WTC11 (cell line): ENCODE measurements around the gene NRROS.

Experiments
- ESRRA ChIP-seq: sonication (generic); formaldehyde crosslinking; IDR thresholded peaks from 2 replicates; pipeline ENCODE4 v1.8.1; 2022; ENCODE audit warnings: mild to moderate bottlenecking, missing genetic modification reagents, borderline replicate concordance
- FOXJ3 ChIP-seq: sonication (generic); formaldehyde crosslinking; IDR thresholded peaks from 2 replicates; pipeline ENCODE4 v1.9.0; 2021; ENCODE audit warnings: missing genetic modification reagents, mild to moderate bottlenecking, borderline replicate concordance
- NR1H2 ChIP-seq: sonication (generic); formaldehyde crosslinking; IDR thresholded peaks from 2 replicates; pipeline ENCODE4 v1.9.0; 2021; ENCODE audit warnings: mild to moderate bottlenecking, moderate library complexity, missing genetic modification reagents
- TEAD1 ChIP-seq: sonication (generic); formaldehyde crosslinking; IDR thresholded peaks from 2 replicates; pipeline ENCODE4 v1.8.0; 2022; ENCODE audit warnings: mild to moderate bottlenecking, missing genetic modification reagents
- TF ChIP-seq, protein P1 (sequence below): sonication (generic); formaldehyde crosslinking; IDR thresholded peaks from 2 replicates; pipeline ENCODE4 v1.8.1; 2023; ENCODE audit warnings: mild to moderate bottlenecking, missing genetic modification reagents, moderate library complexity
- TF ChIP-seq, protein P2 (sequence below): fragments of 250-450 bp; sonication (Bioruptor Pico); IDR thresholded peaks from 2 replicates; pipeline ENCODE4 v2.1.2; 2022; ENCODE audit warnings: mild to moderate bottlenecking, moderate library complexity
- TF ChIP-seq, protein P3 (sequence below): fragments of 200-600 bp; IDR thresholded peaks from 2 replicates; pipeline ENCODE4 v1.8.0; 2022; ENCODE audit warnings: antibody characterized with exemption
- TF ChIP-seq, protein P4 (sequence below): fragments of 250-450 bp; sonication (Bioruptor Pico); IDR thresholded peaks from 2 replicates; pipeline ENCODE4 v1.9.0; 2021; ENCODE audit warnings: moderate library complexity, mild to moderate bottlenecking, inconsistent platforms, borderline replicate concordance
- TF ChIP-seq, protein P5 (sequence below): sonication (generic); formaldehyde crosslinking; IDR thresholded peaks from 2 replicates; pipeline ENCODE4 v1.8.1; 2022; ENCODE audit warnings: missing genetic modification reagents, borderline replicate concordance
- TF ChIP-seq, protein P6 (sequence below): sonication (generic); formaldehyde crosslinking; IDR thresholded peaks from 2 replicates; pipeline ENCODE4 v1.8.0; 2022; ENCODE audit warnings: missing genetic modification reagents
- TF ChIP-seq, protein P7 (sequence below): sonication (generic); formaldehyde crosslinking; IDR thresholded peaks from 2 replicates; pipeline ENCODE4 v1.8.0; 2023; ENCODE audit warnings: missing genetic modification reagents
- TF ChIP-seq, protein P8 (sequence below): sonication (generic); formaldehyde crosslinking; IDR thresholded peaks from 2 replicates; pipeline ENCODE4 v1.8.1; 2022; ENCODE audit warnings: mild to moderate bottlenecking, missing genetic modification reagents, moderate library complexity, borderline replicate concordance
- TF ChIP-seq, protein P9 (sequence below): sonication (generic); formaldehyde crosslinking; IDR thresholded peaks from 2 replicates; pipeline ENCODE4 v1.8.1; 2023; ENCODE audit warnings: mild to moderate bottlenecking, missing genetic modification reagents, borderline replicate concordance

DNA sequence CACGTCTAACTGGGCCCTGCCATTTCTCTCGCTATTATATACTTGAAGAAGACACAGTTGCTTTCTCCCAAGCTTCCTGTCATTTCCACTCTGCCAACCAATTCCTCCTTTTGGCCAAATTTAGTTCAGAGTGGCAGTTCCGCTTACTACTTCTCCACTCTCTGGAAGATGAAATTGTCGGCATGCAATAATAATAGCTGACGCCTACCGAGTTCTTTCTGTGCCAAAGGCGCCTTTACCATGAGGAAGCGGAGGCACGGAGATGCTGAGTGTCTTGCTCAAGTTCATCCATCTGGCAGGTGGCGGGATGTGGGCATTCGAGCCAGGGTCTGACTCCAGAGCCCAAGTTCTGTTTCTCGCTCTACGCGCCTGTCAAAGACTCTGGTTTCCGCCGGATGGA, 14.6 kb upstream of the NRROS start:
- TF ChIP-seq TEAD1 (no peak), ESRRA (CRISPR knock-in tag) (no peak), NR1H2 (no peak), FOXJ3 (CRISPR knock-in tag) (no peak)
- TF ChIP-seq, protein P1, sequence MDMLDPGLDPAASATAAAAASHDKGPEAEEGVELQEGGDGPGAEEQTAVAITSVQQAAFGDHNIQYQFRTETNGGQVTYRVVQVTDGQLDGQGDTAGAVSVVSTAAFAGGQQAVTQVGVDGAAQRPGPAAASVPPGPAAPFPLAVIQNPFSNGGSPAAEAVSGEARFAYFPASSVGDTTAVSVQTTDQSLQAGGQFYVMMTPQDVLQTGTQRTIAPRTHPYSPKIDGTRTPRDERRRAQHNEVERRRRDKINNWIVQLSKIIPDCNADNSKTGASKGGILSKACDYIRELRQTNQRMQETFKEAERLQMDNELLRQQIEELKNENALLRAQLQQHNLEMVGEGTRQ (CRISPR knock-in tag), result no peak
- TF ChIP-seq, protein P2, sequence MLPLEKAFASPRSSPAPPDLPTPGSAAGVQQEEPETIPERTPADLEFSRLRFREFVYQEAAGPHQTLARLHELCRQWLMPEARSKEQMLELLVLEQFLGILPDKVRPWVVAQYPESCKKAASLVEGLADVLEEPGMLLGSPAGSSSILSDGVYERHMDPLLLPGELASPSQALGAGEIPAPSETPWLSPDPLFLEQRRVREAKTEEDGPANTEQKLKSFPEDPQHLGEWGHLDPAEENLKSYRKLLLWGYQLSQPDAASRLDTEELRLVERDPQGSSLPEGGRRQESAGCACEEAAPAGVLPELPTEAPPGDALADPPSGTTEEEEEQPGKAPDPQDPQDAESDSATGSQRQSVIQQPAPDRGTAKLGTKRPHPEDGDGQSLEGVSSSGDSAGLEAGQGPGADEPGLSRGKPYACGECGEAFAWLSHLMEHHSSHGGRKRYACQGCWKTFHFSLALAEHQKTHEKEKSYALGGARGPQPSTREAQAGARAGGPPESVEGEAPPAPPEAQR, result no peak
- TF ChIP-seq, protein P3, sequence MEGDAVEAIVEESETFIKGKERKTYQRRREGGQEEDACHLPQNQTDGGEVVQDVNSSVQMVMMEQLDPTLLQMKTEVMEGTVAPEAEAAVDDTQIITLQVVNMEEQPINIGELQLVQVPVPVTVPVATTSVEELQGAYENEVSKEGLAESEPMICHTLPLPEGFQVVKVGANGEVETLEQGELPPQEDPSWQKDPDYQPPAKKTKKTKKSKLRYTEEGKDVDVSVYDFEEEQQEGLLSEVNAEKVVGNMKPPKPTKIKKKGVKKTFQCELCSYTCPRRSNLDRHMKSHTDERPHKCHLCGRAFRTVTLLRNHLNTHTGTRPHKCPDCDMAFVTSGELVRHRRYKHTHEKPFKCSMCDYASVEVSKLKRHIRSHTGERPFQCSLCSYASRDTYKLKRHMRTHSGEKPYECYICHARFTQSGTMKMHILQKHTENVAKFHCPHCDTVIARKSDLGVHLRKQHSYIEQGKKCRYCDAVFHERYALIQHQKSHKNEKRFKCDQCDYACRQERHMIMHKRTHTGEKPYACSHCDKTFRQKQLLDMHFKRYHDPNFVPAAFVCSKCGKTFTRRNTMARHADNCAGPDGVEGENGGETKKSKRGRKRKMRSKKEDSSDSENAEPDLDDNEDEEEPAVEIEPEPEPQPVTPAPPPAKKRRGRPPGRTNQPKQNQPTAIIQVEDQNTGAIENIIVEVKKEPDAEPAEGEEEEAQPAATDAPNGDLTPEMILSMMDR, result no peak
- TF ChIP-seq, protein P4, sequence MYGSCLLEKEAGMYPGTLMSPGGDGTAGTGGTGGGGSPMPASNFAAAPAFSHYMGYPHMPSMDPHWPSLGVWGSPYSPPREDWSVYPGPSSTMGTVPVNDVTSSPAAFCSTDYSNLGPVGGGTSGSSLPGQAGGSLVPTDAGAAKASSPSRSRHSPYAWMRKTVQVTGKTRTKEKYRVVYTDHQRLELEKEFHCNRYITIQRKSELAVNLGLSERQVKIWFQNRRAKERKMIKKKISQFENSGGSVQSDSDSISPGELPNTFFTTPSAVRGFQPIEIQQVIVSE (CRISPR knock-in tag), result no peak
- TF ChIP-seq, protein P5, sequence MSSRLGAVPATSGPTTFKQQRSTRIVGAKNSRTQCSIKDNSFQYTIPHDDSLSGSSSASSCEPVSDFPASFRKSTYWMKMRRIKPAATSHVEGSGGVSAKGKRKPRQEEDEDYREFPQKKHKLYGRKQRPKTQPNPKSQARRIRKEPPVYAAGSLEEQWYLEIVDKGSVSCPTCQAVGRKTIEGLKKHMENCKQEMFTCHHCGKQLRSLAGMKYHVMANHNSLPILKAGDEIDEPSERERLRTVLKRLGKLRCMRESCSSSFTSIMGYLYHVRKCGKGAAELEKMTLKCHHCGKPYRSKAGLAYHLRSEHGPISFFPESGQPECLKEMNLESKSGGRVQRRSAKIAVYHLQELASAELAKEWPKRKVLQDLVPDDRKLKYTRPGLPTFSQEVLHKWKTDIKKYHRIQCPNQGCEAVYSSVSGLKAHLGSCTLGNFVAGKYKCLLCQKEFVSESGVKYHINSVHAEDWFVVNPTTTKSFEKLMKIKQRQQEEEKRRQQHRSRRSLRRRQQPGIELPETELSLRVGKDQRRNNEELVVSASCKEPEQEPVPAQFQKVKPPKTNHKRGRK (CRISPR knock-in tag), result no peak
- TF ChIP-seq, protein P6, sequence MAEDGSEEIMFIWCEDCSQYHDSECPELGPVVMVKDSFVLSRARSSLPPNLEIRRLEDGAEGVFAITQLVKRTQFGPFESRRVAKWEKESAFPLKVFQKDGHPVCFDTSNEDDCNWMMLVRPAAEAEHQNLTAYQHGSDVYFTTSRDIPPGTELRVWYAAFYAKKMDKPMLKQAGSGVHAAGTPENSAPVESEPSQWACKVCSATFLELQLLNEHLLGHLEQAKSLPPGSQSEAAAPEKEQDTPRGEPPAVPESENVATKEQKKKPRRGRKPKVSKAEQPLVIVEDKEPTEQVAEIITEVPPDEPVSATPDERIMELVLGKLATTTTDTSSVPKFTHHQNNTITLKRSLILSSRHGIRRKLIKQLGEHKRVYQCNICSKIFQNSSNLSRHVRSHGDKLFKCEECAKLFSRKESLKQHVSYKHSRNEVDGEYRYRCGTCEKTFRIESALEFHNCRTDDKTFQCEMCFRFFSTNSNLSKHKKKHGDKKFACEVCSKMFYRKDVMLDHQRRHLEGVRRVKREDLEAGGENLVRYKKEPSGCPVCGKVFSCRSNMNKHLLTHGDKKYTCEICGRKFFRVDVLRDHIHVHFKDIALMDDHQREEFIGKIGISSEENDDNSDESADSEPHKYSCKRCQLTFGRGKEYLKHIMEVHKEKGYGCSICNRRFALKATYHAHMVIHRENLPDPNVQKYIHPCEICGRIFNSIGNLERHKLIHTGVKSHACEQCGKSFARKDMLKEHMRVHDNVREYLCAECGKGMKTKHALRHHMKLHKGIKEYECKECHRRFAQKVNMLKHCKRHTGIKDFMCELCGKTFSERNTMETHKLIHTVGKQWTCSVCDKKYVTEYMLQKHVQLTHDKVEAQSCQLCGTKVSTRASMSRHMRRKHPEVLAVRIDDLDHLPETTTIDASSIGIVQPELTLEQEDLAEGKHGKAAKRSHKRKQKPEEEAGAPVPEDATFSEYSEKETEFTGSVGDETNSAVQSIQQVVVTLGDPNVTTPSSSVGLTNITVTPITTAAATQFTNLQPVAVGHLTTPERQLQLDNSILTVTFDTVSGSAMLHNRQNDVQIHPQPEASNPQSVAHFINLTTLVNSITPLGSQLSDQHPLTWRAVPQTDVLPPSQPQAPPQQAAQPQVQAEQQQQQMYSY (CRISPR knock-in tag), result no peak
- TF ChIP-seq, protein P7, sequence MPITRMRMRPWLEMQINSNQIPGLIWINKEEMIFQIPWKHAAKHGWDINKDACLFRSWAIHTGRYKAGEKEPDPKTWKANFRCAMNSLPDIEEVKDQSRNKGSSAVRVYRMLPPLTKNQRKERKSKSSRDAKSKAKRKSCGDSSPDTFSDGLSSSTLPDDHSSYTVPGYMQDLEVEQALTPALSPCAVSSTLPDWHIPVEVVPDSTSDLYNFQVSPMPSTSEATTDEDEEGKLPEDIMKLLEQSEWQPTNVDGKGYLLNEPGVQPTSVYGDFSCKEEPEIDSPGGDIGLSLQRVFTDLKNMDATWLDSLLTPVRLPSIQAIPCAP, result no peak
- TF ChIP-seq, protein P8, sequence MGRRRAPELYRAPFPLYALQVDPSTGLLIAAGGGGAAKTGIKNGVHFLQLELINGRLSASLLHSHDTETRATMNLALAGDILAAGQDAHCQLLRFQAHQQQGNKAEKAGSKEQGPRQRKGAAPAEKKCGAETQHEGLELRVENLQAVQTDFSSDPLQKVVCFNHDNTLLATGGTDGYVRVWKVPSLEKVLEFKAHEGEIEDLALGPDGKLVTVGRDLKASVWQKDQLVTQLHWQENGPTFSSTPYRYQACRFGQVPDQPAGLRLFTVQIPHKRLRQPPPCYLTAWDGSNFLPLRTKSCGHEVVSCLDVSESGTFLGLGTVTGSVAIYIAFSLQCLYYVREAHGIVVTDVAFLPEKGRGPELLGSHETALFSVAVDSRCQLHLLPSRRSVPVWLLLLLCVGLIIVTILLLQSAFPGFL, result no peak
- TF ChIP-seq, protein P9, sequence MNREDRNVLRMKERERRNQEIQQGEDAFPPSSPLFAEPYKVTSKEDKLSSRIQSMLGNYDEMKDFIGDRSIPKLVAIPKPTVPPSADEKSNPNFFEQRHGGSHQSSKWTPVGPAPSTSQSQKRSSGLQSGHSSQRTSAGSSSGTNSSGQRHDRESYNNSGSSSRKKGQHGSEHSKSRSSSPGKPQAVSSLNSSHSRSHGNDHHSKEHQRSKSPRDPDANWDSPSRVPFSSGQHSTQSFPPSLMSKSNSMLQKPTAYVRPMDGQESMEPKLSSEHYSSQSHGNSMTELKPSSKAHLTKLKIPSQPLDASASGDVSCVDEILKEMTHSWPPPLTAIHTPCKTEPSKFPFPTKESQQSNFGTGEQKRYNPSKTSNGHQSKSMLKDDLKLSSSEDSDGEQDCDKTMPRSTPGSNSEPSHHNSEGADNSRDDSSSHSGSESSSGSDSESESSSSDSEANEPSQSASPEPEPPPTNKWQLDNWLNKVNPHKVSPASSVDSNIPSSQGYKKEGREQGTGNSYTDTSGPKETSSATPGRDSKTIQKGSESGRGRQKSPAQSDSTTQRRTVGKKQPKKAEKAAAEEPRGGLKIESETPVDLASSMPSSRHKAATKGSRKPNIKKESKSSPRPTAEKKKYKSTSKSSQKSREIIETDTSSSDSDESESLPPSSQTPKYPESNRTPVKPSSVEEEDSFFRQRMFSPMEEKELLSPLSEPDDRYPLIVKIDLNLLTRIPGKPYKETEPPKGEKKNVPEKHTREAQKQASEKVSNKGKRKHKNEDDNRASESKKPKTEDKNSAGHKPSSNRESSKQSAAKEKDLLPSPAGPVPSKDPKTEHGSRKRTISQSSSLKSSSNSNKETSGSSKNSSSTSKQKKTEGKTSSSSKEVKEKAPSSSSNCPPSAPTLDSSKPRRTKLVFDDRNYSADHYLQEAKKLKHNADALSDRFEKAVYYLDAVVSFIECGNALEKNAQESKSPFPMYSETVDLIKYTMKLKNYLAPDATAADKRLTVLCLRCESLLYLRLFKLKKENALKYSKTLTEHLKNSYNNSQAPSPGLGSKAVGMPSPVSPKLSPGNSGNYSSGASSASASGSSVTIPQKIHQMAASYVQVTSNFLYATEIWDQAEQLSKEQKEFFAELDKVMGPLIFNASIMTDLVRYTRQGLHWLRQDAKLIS, result no peak
